Measurements from ENCODE around the gene RXRA. TPM values are rescaled to one million over a fixed set of nuclear protein-coding genes. Genes with fewer than 3 reads are reported as not detected.

The RXRA gene
- total and polyA plus RNA-seq, 10 of the 15 experiments (the other 5 are each of a cell fraction or from before 2014, with no cell fraction given), result 0.89 to 36.8 (median 11.1) TPM

- 35% methylated on average over 9 of the region's 9 CpGs for WGBS (ENCODE audit: insufficient coverage, insufficient replicate concordance, low lambda C conversion rate, missing lambda C conversion rate)
- SMC1A ChIA-PET (ENCODE audit: uncharacterized antibody, unreplicated experiment), result no interaction called here
- no peaks in the 10 kb centered on the region for H3K36me3 ChIP-seq (ENCODE audit: control insufficient read depth in 2 of 2, insufficient read depth in 2 of 2, low read length in 1 of 2)
- TF ChIP-seq STAT3 (IDR thresholded peaks at IDR 0.05; ENCODE audit: low read depth, low read length) (no peak), EP300 (IDR thresholded peaks at IDR 0.05; ENCODE audit: borderline replicate concordance in 1 of 2, control insufficient read depth in 1 of 2, low read depth in 2 of 2, low read length in 2 of 2) (no peak), USF2 (IDR thresholded peaks at IDR 0.05; ENCODE audit: borderline replicate concordance, low read depth, low read length) (no peak), HDAC2 (IDR thresholded peaks at IDR 0.05) (no peak), CHD4 (IDR thresholded peaks at IDR 0.05) (no peak), FOXM1 (IDR thresholded peaks at IDR 0.05; ENCODE audit: low read depth, low read length) (no peak), ELK1 (IDR thresholded peaks at IDR 0.05; ENCODE audit: low read depth, low read length) (no peak), MAX (IDR thresholded peaks at IDR 0.05; ENCODE audit: low read depth, low read length) (no peak), NFIC (IDR thresholded peaks at IDR 0.05; ENCODE audit: low read depth, low read length) (no peak), SKIL (IDR thresholded peaks at IDR 0.05; ENCODE audit: low read depth, poor library complexity, severe bottlenecking) (no peak), JUNB (IDR thresholded peaks at IDR 0.05) (no peak), ASH2L (IDR thresholded peaks at IDR 0.05; ENCODE audit: borderline replicate concordance, low read depth) (no peak), STAT1 (conservative IDR thresholded peaks at IDR 0.05) (no peak), YBX1 (IDR thresholded peaks at IDR 0.05) (no peak), EGR1 (IDR thresholded peaks at IDR 0.05; ENCODE audit: borderline replicate concordance in 1 of 2, low read depth in 2 of 2, low read length in 2 of 2) (no peak), BHLHE40 (IDR thresholded peaks at IDR 0.05; ENCODE audit: borderline replicate concordance in 1 of 2, low read depth in 2 of 2, low read length in 1 of 2) (no peak), CREM (IDR thresholded peaks at IDR 0.05; ENCODE audit: low read depth) (no peak), KLF5 (IDR thresholded peaks at IDR 0.05; ENCODE audit: partially characterized antibody) (no peak)
- H3K9ac ChIP-seq (ENCODE audit: control insufficient read depth, insufficient read depth, low read length), result no peak overlapping the region
- no peaks in the 10 kb centered on the region for H4K20me1 ChIP-seq (ENCODE audit: control insufficient read depth, insufficient read depth)
- CTCF ChIA-PET, result no interaction called here
- no peak for ATAC-seq
- no peak for FAIRE-seq
- no peak overlapping the region for H3K27ac ChIP-seq (ENCODE audit: control insufficient read depth, insufficient read depth)
- H3K4me3 ChIP-seq, result no peak overlapping the region
- H3K27me3 ChIP-seq (replicated peaks in 1 of 2; ENCODE audit: control insufficient read depth in 2 of 2, insufficient read depth in 2 of 2, low read length in 1 of 2), result no peaks in the 10 kb centered on the region
- no peak overlapping the region for H3K4me2 ChIP-seq (ENCODE audit: control insufficient read depth, insufficient read depth)
- no TSS peak for BruUV-seq (replicated peaks)
- no peak overlapping the region for H2AFZ ChIP-seq (ENCODE audit: control insufficient read depth, low read depth, low read length)
- in situ Hi-C loops (cut with MboI) (no loop called here), intact Hi-C loops (cut with micrococcal nuclease; ENCODE audit: unreplicated experiment) (no loop called here)
- RAD21 ChIA-PET (ENCODE audit: unreplicated experiment), result no interaction called here
- H3K9me3 ChIP-seq (replicated peaks; ENCODE audit: control insufficient read depth, insufficient read depth, low read length), result no peaks in the 10 kb centered on the region
- POLR2A ChIA-PET, result no interaction called here
- no peaks in the 10 kb centered on the region for H3K79me2 ChIP-seq (ENCODE audit: control insufficient read depth, insufficient read depth, low read length)
- H3K4me1 ChIP-seq (ENCODE audit: control insufficient read depth, insufficient read depth, low read length), result no peaks in the 10 kb centered on the region
- DNase-seq (ENCODE audit: low read depth, low spot score), result no peak
Observed at GRCh38 chr9:134468358-134468757, 142.1 kb downstream of the RXRA start.

Measured in GM12878 (cell line).